SH-SY5Y (cell line): ENCODE measurements around the gene HABP2.

ENCODE experiments used
- GATA2 ChIP-seq: IDR thresholded peaks from 2 replicates; pipeline ENCODE4 v1.6.1; 2011; ENCODE audit warnings: mild to moderate bottlenecking, low read depth, low read length
- GATA3 ChIP-seq: IDR thresholded peaks from 2 replicates; pipeline ENCODE4 v1.6.1; 2011; ENCODE audit warnings: low read depth, mild to moderate bottlenecking, low read length, moderate library complexity

GRCh38 chr10:113617086-113617485, 64.2 kb downstream of the HABP2 start:
- TF ChIP-seq GATA2 (no peak), GATA3 (no peak)
